ENCODE results near the gene FOXF2. TPM values are rescaled to one million over a fixed set of nuclear protein-coding genes. Genes with fewer than 3 reads are reported as not detected.

The FOXF2 gene
- total RNA-seq, 1 donor, result 8.1 TPM

DNA sequence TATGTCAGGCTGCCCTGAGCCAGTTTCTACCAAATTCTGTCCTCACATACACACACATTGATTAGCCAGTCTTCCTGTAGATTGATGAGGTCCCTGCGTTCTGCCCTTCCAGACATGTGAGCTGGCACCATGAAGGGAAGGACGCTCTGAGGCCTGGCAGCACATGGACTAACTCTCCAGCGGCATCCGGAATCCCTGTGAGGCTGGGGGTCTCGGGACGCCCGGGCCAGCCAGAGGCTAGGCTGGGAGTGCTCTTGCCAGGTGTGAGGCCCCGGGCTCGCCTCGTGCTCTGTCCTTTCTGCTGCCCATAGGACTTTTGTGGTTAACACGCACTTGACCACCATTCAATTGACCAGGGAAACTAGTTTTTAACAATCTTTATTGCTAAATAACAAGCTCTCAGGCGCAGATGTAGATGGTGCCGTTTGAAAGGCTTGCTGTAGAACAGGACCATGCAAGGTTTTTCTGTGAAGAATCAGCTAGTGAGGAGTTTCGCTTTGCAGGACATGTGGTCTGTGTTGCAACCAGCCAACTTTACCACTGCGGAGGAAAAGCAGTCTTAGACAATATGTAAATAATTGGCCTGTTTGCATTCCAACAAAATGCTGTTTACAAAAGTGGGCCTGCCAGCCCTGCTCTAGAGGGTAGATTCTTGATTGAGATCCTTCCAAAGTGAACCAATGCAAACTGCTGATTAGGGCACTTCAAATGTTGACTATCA lies 29.3 kb downstream of the FOXF2 start:
- no peak for DNase-seq (ENCODE audit: low read depth)
- no peak overlapping the region for H3K4me3 ChIP-seq (ENCODE audit: low read depth, low read length)
- TF ChIP-seq, protein P1, sequence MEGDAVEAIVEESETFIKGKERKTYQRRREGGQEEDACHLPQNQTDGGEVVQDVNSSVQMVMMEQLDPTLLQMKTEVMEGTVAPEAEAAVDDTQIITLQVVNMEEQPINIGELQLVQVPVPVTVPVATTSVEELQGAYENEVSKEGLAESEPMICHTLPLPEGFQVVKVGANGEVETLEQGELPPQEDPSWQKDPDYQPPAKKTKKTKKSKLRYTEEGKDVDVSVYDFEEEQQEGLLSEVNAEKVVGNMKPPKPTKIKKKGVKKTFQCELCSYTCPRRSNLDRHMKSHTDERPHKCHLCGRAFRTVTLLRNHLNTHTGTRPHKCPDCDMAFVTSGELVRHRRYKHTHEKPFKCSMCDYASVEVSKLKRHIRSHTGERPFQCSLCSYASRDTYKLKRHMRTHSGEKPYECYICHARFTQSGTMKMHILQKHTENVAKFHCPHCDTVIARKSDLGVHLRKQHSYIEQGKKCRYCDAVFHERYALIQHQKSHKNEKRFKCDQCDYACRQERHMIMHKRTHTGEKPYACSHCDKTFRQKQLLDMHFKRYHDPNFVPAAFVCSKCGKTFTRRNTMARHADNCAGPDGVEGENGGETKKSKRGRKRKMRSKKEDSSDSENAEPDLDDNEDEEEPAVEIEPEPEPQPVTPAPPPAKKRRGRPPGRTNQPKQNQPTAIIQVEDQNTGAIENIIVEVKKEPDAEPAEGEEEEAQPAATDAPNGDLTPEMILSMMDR (IDR thresholded peaks at IDR 0.05; ENCODE audit: insufficient read depth, low read length), result no peak

DNA sequence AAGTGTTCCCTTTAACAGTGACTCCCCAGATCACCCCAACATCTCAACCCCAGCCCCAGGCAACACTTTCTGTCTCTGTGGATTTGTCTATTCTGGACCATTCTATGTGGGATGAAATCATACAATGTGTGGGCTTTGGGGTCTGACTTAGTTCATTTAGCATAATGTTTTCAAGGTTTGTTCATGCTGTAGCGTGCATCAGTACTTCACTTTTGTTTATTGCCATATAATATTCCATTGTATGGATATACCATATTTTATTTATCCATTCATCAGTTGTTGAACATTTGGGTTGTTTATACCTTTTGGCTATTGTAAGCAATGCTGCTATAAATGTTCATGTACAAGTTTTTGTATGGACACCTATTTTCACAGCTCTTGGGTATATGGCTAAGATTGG lies 31.0 kb downstream of the FOXF2 start:
- DNase-seq (ENCODE audit: low read depth), result no peak
- TF ChIP-seq, protein P1 (IDR thresholded peaks at IDR 0.05; ENCODE audit: insufficient read depth, low read length), result no peak
- no peak overlapping the region for H3K4me3 ChIP-seq (ENCODE audit: low read depth, low read length)

DNA sequence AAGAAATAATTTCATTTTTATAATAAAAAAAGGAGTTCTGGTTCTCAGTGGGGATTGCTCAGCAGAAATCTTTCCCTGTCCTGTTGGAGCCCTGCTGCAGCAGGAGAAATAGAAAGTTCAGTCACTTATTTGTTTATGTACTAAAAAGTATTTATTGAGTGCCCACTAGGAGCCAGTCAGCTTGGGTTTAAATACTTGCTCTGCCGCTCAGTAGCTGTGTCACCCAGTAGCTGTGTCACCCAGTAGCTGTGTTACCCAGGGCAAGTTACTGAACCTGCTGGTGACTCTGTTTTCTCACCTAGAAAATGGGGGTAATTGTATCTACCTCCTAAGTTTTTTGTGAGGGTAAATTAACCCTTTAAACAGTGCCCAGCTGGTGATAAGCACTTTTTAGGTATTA lies 32.9 kb downstream of the FOXF2 start:
- DNase-seq (ENCODE audit: low read depth), result no peak
- TF ChIP-seq, protein P1 (IDR thresholded peaks at IDR 0.05; ENCODE audit: insufficient read depth, low read length), result no peak
- H3K4me3 ChIP-seq (ENCODE audit: low read depth, low read length), result no peak overlapping the region

DNA sequence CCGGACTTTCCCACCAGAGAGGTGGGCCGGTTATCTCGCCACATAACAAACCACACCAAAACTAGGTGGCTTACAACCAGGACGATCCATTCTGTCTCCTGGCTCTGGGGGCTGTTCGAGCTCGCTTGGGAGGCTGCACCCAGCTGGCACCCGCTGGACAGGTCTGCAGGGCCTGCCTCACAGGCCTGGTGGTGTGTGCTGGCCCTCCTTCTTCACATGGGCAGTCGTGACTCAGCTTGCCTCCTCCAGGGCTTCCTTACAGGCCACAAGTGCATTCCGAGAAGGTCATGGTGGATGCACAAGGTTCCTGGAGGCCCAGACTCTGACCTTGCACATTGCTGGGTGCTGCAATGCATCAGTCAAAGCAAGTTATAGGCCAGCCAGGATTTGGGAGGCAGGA lies 34.2 kb downstream of the FOXF2 start:
- no peak for DNase-seq (ENCODE audit: low read depth)
- TF ChIP-seq, protein P1 (IDR thresholded peaks at IDR 0.05; ENCODE audit: insufficient read depth, low read length), result no peak
- no peak overlapping the region for H3K4me3 ChIP-seq (ENCODE audit: low read depth, low read length)

DNA sequence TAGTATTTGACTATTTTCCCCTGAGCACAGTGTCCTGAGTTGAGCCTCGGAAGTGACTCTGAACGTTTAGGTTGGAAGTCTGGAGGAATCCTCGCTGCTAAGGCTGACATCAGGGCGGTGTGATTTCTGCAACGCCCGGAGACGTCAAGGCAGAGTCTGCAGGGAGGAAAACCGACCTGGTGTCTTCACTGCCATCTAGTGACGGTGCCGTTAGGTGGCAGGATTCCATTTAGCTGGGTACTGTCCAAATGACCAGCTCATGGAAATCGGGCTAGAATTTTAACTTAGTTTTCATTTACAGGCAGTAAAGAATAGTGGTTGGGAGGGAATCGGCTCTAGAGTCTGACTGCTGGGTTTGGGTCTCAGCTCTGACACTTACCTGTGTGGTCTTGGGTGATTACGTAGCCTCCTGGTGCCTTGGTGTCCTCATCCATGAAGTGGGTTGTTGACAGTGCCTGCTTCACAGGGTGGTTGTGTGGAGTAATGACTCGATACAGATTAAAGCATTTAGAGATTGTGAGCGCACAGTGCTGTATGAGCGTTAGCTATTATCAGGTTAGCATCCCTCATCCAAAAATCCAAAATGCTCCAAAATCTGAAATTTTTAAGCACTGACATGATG lies 35.0 kb downstream of the FOXF2 start:
- peak; percentile 73 for DNase-seq (ENCODE audit: low read depth)
- TF ChIP-seq, protein P1 (IDR thresholded peaks at IDR 0.05; ENCODE audit: insufficient read depth, low read length), result peak; percentile 72

DNA sequence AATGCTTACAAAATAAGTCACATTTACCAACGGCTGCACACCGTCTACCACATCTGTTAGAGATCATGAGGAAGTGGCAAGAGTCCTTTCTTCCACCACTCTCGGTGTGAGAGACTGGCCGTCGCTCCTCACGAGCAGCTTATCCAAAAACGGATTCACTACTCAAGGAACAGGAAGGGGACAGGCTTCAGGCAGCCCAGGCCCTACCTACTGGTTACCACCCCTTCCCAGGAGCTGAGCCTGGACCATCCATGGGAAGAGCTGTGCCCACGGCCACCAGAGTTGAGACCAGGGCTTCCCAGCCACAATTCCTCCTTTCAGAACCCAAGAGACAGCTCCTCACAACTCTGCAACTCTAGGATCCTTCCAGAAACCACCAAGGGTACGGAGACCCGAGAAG lies 37.0 kb downstream of the FOXF2 start:
- no peak overlapping the region for H3K4me3 ChIP-seq (ENCODE audit: low read depth, low read length)
- no peak for DNase-seq (ENCODE audit: low read depth)
- TF ChIP-seq, protein P1 (IDR thresholded peaks at IDR 0.05; ENCODE audit: insufficient read depth, low read length), result no peak

More for the DNA sequence above, 35.0 kb downstream of the FOXF2 start:
- no peak overlapping the region for H3K4me3 ChIP-seq (ENCODE audit: low read depth, low read length)

Data from fibroblast of the aortic adventitia (primary cell).